Calu3 (cell line): Measurements from ENCODE around the gene THAP6. TPM values are rescaled to one million over a fixed set of nuclear protein-coding genes. Genes with fewer than 3 reads are reported as not detected.

Experiments used
- BruUV-seq: library from RNA; stranded (reverse); fragments of 400-500 nt; replicated peaks from 2 replicates; lab custom pipeline; 2021; lab: Mats Ljungman, UMichigan
- CTCF ChIA-PET: fragments of 300-600 bp; sonication (Branson Sonifier 250); formaldehyde crosslinking; loops from one replicate; lab custom pipeline; 2022; ENCODE audit warnings: antibody characterized with exemption; lab: Charles Lee
- DNase-seq: peaks from one replicate; pipeline ENCODE4 v3.0.0; 2022
- H3K27ac Mint-ChIP-seq: one replicate; pipeline ENCODE4 v1.8.0; 2022; ENCODE audit warnings: mixed read lengths; ENCODE audit not compliant: unreplicated experiment
- H3K27me3 Mint-ChIP-seq: one replicate; pipeline ENCODE4 v1.8.0; 2022; ENCODE audit warnings: mixed read lengths; ENCODE audit not compliant: unreplicated experiment
- H3K36me3 Mint-ChIP-seq: one replicate; pipeline ENCODE4 v1.8.0; 2022; ENCODE audit warnings: mild to moderate bottlenecking, moderate library complexity, mixed read lengths; ENCODE audit not compliant: insufficient read depth, unreplicated experiment
- H3K4me1 Mint-ChIP-seq: one replicate; pipeline ENCODE4 v1.8.0; 2022; ENCODE audit warnings: mild to moderate bottlenecking, low read depth, mixed read lengths; ENCODE audit not compliant: unreplicated experiment
- H3K4me3 Mint-ChIP-seq: one replicate; pipeline ENCODE4 v1.8.0; 2022; ENCODE audit warnings: mild to moderate bottlenecking, low read depth, moderate library complexity, mixed read lengths; ENCODE audit not compliant: unreplicated experiment
- H3K9me3 Mint-ChIP-seq: one replicate; pipeline ENCODE4 v1.8.0; 2022; ENCODE audit warnings: low read depth, mixed read lengths; ENCODE audit not compliant: unreplicated experiment
- intact Hi-C: fragments of 100-400 bp; cut with micrococcal nuclease; formaldehyde crosslinking; loops from one replicate; pipeline ENCODE4 v1.10.0; 2022; ENCODE audit not compliant: unreplicated experiment
- total RNA-seq: library from RNA; stranded (reverse); gene quantifications from 2 replicates; pipeline ENCODE4 v1.2.3, GENCODE V29; 2022
- TF ChIP-seq, protein P1 (sequence below): fragments of 200-600 bp; IDR thresholded peaks from one replicate; pipeline ENCODE4 v1.8.0; 2022; ENCODE audit warnings: antibody characterized with exemption; ENCODE audit not compliant: unreplicated experiment

The THAP6 gene
- total RNA-seq, 1 experiment from 2014 or later: 10.9 TPM

DNA sequence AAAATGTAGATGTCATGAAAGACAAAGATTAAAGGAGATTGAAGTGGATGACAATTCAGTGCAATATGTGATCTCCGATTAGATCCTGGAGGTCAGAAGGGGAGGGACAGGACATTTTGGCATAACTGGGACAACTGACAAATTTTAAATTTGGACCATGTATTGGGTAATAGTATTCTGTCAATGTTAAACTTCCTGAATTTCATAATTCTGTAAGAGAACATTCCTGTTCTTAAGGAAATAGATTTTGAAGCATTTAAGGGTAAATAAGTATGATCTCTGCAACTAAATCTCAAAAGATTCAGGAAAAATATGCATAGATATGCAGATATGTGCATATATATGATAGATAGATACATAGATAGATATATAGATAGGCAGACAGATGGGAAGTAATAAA is 52.6 kb downstream of the THAP6 start:
- H3K36me3 Mint-ChIP-seq: no peaks in the 10 kb centered on the region
- H3K27me3 Mint-ChIP-seq: no peaks in the 10 kb centered on the region
- DNase-seq: no peak
- H3K4me1 Mint-ChIP-seq: peaks cover 3% of the 10 kb centered on the region
- H3K27ac Mint-ChIP-seq: no peak overlapping the region
- TF ChIP-seq, protein P1, sequence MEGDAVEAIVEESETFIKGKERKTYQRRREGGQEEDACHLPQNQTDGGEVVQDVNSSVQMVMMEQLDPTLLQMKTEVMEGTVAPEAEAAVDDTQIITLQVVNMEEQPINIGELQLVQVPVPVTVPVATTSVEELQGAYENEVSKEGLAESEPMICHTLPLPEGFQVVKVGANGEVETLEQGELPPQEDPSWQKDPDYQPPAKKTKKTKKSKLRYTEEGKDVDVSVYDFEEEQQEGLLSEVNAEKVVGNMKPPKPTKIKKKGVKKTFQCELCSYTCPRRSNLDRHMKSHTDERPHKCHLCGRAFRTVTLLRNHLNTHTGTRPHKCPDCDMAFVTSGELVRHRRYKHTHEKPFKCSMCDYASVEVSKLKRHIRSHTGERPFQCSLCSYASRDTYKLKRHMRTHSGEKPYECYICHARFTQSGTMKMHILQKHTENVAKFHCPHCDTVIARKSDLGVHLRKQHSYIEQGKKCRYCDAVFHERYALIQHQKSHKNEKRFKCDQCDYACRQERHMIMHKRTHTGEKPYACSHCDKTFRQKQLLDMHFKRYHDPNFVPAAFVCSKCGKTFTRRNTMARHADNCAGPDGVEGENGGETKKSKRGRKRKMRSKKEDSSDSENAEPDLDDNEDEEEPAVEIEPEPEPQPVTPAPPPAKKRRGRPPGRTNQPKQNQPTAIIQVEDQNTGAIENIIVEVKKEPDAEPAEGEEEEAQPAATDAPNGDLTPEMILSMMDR: no peak
- BruUV-seq: no TSS peak
- CTCF ChIA-PET: no interaction called here
- intact Hi-C loops: no loop called here
- no peaks in the 10 kb centered on the region for H3K9me3 Mint-ChIP-seq
- no peak overlapping the region for H3K4me3 Mint-ChIP-seq

DNA sequence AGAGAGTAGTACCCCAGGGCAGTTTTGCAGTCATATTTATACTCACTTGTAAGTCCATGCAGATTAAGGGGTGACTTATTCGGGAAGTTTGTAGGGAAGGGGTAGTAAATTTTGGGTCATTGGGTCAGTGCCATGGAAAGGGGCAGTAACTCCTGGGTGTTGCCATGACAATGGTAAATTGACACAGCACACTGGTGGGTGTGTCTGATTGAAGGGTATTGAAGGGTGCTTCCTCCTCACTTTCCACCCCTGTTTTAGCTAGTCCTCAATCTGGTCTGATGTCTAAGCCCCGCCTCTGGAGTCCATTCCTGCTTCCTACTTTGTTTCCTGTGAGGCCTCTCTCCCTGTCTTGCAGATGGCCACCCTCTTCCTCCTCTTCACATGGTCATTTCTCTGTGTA is 53.5 kb downstream of the THAP6 start:
- H3K9me3 Mint-ChIP-seq: no peaks in the 10 kb centered on the region
- CTCF ChIA-PET: no interaction called here
- H3K4me1 Mint-ChIP-seq: no peaks in the 10 kb centered on the region
- H3K4me3 Mint-ChIP-seq: no peak overlapping the region
- DNase-seq: no peak
- no peaks in the 10 kb centered on the region for H3K27me3 Mint-ChIP-seq
- intact Hi-C loops: no loop called here
- no peak overlapping the region for H3K27ac Mint-ChIP-seq
- no TSS peak for BruUV-seq
- no peaks in the 10 kb centered on the region for H3K36me3 Mint-ChIP-seq
- TF ChIP-seq, protein P1: no peak

Other genes starting within 250 kb of the THAP6 start
- 12.5 and 12.9 TPM in 2 replicates for gene RCHY1, start 70 bp upstream of the THAP6 start, total RNA-seq
- not detected in 2 replicates for gene ODAPH, start 41.6 kb downstream of the THAP6 start, total RNA-seq
- 2.2 and 2.7 TPM in 2 replicates for gene CDKL2, start 116.1 kb downstream of the THAP6 start, total RNA-seq
- 122 and 128 TPM in 2 replicates for gene G3BP2, start 158.9 kb downstream of the THAP6 start, total RNA-seq
- gene USO1, start 210.1 kb downstream of the THAP6 start, total RNA-seq: 45.2 and 45.4 TPM in 2 replicates